HG02973 (cell line): ENCODE measurements around the gene FAM169A.
"Not testable (repeated sequence)": the region's sequence is repeated elsewhere in the genome, so short reads cannot be mapped to it uniquely, and the experiment has no call there.

Source experiments
- ATAC-seq: cut with Tn5 transposase; IDR thresholded peaks from one replicate; pipeline ENCODE4 v1.9.1; 2021; ENCODE audit warnings: moderate library complexity; ENCODE audit not compliant: unreplicated experiment

Gene FAM169A

DNA sequence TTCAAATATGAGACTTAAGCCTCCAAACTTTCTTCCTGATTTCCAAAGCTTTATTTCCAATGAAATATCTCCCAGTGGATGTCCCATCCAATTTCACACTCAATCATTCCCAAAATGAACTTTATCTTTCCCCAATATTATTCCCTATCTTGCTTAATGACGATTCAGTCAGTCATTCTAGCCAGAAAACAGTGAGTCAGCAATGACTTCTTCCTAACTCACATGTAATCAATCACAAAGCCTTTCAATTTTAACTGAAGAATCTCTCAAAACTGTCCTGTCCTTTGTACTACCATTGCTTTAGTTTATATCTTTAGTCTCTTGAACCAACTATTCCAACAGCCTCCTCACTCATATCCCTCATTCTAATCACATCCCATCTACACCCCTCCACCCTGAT, 64.2 kb downstream of the FAM169A start:
- ATAC-seq, result no peak

DNA sequence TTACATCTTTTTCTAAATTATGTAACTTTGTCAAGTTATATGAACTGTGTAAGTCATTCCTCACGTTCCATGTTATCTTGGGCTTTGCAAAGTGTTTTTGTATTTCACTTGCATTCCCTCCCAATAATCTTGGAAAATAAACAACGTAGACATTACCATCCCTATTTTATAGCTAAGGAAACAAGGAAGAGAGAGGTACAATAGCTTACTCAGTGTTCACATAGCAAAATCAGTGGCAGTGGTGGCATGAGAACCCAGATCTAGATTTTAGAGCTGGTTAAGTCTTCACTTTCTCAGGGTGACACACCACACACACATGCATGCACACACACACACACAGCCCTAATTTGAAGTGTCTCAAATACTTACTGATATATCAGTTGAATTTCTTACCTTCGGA, 65.0 kb downstream of the FAM169A start:
- no peak for ATAC-seq

DNA sequence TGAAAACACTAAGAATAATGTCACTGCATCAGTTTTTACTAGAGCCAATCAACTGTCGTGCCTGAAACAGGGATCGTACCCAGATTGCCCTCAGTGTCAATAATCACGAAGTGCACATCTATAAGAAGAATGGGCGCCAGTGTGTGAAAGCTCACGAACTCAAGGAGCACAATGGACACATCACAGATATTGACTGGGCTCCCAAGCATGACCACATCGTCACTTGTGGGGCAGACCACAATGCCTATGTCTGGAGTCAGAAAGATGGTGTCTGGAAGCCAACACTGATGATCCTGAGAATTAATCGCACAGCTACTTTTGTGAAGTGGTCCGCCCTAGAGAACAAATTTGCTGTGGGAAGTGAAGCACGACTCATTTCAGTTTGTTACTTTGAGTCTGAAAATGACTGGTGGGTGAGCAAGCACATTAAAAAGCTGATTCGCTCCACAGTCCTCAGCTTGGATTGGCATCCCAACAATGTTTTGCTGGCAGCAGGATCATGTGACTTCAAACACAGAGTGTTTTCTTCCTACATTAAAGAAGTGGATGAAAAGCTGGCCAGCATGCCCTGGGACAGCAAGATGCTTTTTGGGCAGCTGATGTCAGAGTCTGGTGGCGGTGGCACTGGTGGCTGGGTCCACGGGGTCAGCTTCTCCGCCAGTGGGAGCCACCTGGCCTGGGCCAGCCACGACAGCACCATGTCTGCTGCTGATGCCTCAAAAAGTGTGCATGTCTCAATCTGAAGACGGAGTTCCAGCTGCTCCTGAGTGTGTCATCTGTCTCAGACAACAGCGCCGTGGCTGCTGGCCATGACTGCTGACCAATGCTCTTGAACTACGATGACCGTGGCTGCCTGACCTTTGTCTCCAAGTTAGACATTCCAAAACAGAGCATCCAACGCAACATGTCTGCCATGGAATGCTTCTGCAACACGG, 66.9 kb downstream of the FAM169A start:
- no peak for ATAC-seq

DNA sequence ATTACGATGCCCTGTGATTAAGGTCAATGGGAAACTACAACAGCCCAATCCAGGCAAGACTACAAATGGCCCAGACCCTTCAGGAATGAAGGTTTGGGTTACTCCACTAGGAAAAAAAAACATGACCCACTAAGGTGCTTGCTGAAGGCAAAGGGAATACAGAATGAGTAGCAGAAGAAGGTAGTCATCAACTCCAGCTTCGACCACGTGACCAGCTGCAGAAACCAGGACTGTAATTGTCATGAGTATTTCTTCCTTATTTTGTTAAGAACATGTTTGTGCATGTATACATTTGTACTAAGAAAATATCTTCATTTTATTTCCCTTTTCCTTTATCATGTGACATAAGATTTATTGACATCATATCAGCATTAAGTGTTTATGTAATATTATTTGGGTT, 74.5 kb downstream of the FAM169A start:
- not testable (repeated sequence) for ATAC-seq

DNA sequence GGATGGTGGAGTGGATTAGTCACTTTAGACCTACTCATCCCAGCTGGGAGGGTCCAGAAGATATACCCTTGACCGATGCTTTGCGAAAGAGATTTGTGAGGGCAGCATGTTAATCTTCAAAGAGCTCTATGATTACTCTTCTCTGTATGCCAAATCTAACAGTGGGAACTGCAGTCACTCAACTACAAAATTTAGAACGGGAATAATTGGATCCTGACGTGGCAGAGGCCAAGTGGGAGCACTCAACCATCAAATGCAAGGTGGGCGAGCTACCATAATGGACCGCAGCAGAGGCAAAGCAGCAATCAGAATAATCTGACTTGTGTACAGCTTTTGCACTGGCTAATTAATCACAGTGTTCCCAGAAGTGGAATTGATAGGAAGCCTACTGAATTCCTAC, 78.8 kb downstream of the FAM169A start:
- ATAC-seq, result no peak

DNA sequence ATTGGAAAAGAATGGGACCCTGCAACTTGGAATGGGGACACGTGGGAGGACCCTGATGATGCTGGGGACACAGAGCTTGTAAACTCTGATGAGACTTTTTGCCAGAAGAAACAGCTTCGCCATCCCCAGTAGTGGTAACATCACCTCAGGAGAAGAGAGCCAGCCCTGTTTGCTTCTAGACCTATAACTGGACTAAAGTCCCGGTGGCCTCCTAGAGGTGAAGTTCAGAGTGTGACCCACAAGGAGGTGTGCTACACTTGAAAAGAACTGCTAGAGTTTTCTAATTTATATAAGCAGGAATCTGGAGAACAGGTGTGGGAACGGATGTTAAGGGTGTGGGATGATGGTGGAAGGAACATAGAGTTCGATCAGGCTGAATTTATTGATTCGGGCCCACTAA, 79.3 kb downstream of the FAM169A start:
- ATAC-seq, result no peak

DNA sequence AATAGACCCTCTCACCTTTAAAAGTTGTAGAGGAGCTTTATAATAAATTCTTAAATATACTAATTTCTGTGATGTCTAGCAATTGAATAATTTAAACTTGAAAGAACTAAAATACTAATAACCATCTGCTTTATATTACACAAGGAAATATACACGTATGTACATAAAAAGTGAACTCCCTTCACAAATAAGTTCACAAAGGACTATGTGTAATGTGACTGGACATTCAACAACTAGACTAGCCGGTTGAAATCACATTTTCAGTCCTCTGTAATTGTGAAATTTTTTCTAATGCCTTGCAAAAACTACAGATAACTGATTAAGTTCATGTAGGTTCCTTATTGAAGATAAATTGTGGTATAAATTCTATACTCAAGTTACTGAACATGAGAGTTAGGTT, 87.6 kb downstream of the FAM169A start:
- no peak for ATAC-seq

DNA sequence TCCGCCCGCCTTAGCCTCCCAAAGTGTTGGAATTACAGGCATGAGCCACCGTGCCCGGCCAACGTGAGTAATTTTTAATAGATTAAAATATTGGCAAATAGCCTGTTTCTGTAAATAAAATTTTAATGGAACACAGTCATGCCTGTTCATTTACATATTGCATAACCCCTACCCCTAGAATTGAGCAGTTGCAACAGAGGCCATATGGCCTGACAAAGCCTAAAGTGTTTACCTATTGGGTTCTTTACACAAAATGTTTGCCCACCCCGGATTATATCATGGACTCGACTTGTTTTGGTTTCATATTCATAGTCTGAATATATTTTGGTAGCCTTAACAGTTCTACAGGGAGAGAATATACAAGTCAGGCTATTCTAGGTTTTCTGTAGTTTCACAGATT, 93.8 kb downstream of the FAM169A start:
- no peak for ATAC-seq

DNA sequence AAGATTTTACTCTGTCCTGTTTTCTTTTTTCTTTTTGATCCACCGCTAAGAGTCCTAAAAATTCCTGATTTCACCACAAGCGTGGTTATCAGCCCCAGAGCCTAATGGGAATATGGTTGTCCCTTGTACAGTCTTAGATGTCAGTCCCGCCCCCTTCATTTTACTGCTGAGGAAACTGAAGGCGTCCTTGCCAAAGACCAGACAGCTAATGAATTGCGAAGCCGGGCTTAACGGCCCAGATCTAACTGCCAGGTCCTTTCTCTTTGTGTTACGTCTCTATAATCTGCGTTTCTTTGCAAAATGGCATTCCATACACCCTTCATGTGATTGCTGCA, 98.6 kb downstream of the FAM169A start:
- ATAC-seq, result no peak

DNA sequence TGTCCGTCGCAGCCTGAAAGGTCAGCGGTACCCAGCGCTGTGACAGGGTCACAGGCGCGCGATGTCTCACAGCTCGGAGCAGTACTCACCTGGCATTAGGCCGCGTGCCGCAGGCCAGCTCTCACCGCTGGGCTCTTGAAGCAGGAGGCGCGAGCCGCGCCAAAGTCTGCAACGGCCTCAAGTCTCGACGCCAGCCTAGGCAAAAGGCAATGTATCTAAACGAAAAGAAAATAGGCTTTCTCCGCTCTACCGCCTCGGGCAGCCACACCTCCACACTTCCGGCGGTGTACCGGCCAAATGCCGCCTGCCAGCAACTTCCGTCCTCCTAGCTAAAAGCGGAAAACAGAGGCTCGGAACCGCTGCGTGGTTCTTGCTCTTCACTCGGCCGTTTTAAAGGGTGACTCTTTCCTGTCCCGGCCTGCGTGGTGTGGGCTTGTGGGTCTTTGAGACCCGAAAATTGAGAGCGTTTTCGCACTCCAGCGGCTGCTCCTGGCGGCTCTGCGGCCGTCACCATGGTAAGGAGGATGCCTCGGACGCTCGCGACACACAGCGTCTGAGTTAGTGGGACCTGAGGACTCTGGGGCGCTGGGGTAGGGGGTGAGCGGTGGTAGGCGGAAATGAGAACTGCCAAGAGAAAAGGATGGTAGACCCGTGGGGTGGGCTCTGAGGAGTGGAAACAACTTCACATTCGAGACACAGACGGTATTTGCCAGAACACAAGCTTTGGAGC, 99.2 kb downstream of the FAM169A start, which contains the start of the genes GFM2 and NSA2:
Gene GFM2 (minus strand): TSS at position 269 of the 730 bp plus-strand sequence. CDS start 3,375 bp downstream, outside the sequence.
Gene NSA2 (plus strand): TSS at position 401 of the 730 bp plus-strand sequence. CDS start 112 bp downstream, at position 513.
- peak; percentile 74 for ATAC-seq

DNA sequence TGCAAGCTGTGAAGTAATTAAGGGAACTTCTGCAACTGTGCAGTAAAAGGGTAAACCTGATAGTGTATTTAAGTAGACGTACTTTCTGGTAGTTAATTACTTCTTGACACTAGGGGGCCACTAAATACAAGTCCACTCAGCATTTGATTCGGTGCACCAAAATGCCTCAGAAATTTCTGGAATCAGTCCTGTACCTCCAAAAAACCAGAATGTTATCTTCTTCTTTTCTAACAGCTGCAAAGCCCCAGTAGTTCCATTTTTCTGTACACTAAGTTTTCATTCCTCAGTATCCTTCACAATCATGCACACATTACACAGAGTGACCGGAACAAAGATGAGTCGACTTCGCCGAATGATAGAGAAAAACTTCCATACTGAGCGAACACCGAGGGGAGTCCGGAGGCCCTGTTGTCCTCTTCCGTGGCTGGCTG, 99.8 kb downstream of the FAM169A start:
- peak; percentile 42 for ATAC-seq

DNA sequence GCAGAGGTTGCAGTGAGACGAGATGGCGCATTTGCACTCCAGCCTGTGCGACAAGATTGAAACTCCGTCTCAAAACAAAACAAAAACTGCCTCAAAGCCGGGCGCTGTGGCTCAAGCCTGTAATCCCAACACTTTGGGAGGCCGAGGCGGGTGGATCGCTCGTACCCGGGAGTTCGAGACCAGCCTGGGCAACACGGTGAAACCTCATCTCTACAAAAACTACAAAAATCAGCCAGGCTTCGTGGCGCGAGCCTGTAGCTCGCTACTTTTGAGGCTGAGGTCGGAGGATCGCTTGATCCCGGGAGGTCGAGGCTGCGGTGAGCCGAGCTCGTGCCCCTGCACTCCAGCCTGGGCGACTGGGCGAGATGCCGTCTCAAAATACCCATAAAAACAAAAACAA, 100.3 kb downstream of the FAM169A start:
- no peak for ATAC-seq

DNA sequence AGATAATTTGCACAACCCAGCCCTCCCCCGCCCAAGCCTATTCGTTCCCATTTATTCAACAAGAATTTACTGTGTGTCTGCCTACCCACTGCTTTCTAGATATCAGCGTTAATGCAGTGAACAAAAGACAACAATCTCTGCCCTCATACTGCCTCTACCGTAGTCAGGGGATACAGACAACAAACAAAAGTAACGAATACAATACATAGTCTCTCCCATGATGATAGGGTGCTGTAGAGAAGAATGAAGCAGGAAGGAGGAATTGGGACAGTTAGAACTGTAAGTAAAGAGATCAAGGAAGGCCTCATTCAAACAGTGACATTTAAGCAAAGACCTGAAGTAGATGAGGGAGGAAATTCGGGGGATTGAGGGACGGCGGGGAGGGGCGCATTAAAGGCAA, 101.0 kb downstream of the FAM169A start:
- no peak for ATAC-seq

DNA sequence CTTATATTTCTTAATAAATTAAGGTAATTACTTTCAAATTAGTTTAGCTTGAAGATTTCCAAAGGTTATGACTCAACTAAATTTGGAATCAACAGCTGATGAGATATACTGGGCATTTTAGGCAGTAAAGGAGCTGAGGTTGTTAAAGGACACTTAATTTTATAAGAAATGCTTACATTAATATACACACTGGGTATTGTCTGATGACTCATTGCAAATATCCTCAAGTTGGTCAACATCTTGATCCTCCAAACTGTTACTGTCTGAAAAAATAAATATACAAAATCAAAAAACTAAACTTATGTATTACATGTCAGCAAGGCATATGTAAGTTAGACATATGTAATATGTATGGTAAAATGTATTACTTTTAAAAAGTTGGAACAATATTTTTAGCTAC, 102.7 kb downstream of the FAM169A start:
- ATAC-seq, result no peak

DNA sequence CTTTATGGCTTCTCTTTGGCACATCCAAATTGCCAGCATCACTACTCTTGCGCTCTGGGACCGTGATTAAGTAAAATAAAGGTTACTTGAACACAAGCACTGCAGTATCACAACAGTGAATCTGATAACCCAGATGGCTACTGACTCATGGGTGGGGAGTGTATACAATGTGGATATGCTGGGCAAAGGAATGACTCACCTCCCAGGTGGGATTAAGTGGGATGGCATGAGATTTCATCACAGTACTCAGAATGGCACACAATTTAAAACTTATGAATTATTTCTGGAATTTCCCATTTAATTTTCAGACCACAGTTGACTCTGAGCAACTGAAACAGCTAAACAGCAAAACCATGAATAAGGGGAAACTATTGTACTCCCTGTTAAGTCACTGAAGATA, 103.6 kb downstream of the FAM169A start:
- ATAC-seq, result no peak

DNA sequence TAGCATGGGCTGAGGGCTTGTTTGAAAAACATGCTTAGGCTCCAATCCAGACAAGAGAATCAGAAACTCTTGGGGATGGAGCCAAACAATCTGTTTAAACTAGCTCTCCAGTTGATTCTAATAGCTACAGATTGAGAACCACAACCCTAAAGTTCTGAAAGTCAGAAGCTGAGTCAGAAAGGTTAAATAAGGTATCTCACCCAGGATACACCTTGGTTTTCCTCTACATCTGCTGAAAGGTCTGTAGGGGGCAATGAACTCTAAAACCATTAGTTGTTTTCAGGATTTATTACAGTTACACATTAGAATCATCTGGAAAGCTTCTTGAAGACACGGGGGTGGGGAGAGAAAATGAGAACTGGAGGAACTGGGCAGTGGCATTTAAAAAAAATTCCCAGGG, 104.9 kb downstream of the FAM169A start:
- no peak for ATAC-seq

DNA sequence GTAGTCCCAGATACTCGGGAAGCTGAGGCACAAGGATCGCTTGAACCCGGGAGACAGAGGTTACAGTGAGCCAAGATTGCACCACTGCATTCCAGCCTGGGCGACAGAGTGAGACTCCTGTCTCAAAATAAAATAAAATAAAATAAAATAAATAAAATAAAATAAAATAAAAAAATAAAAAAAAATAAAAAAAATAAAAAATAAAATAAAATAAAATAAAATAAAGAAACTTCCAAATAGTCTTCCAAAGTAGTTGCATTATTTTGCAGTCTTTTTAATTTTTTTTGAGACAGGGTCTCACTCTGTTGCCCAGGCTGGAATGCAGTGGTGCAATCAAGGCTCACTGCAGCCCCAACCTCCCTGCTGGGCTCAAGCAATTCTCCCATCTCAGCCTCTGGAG, 117.4 kb downstream of the FAM169A start:
- not testable (repeated sequence) for ATAC-seq

DNA sequence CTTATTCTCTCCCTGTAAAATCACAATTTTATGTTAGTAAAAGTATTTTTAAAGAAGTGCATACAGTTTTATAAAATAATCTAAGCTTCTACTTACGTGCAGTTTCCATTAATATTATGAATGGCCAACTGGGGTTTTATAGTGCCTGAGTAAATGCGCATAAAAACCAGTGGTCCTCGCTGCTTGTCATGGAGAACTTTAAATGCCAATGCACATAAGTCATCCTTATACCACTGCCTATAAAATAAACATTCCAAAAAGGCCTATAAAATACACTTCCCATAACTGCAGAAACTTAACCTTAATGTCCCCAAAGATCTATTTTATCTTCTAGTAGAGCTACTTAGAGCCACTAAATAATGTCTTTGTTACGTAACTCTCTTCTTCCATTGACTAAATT, 127.8 kb downstream of the FAM169A start:
- no peak for ATAC-seq

DNA sequence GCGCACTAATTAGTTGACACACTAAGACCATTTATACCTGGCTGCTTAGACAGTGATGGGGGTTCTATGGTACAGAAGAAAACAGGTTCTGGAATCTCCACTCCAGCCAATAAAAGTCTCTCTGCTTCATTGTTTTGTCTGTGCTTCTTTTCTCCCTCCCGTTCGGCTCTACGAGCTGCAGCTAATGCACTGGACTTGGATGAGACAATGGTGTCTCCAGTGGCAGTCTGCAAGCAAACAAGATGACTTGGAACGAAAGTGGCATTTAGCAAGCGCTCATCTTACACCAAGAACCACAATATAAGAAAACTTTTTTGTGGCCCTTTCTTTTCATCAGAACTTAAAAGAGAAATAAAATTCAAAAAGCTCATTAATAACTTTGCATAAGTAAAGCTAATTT, 129.4 kb downstream of the FAM169A start:
- no peak for ATAC-seq
